HEK293T (cell line): ENCODE results near the gene ABR.

Experiments
- CTCF ChIA-PET: fragments of 350-600 bp; formaldehyde crosslinking; extraction: SDS; loops from one replicate; lab custom pipeline; 2021; ENCODE audit warnings: antibody characterized with exemption, inconsistent platforms; lab: Yijun Ruan, JAX
- POLR2A ChIA-PET: fragments of 350-600 bp; formaldehyde crosslinking; extraction: SDS; loops from one replicate; lab custom pipeline; 2020; ENCODE audit warnings: antibody characterized with exemption, inconsistent platforms; lab: Yijun Ruan, JAX
- DNase-seq: peaks from one replicate; pipeline ENCODE4 v3.0.0; 2012; ENCODE audit warnings: mixed read lengths; ENCODE audit errors: extremely low spot score
- ARNT ChIP-seq: fragments of 450-650 bp; IDR thresholded peaks from 2 replicates; pipeline ENCODE4 v1.6.1; 2017; ENCODE audit warnings: mild to moderate bottlenecking
- BHLHE40 ChIP-seq: fragments of 450-650 bp; IDR thresholded peaks from 2 replicates; pipeline ENCODE4 v1.6.1; 2016; ENCODE audit warnings: mild to moderate bottlenecking, moderate library complexity, borderline replicate concordance
- CTBP1 ChIP-seq: fragments of 450-650 bp; IDR thresholded peaks from 2 replicates; pipeline ENCODE4 v1.6.1; 2016; ENCODE audit warnings: borderline replicate concordance
- ELF4 ChIP-seq: fragments of 450-650 bp; IDR thresholded peaks from 2 replicates; pipeline ENCODE4 v1.6.1; 2017; ENCODE audit warnings: antibody characterized with exemption
- FOXA1 ChIP-seq: fragments of 450-650 bp; IDR thresholded peaks from 2 replicates; pipeline ENCODE4 v1.6.1; 2016; ENCODE audit warnings: mild to moderate bottlenecking
- FOXK2 ChIP-seq: fragments of 450-650 bp; IDR thresholded peaks from 2 replicates; pipeline ENCODE4 v1.6.1; 2016; ENCODE audit warnings: mild to moderate bottlenecking
- FOXM1 ChIP-seq: fragments of 450-650 bp; IDR thresholded peaks from 2 replicates; pipeline ENCODE4 v1.6.1; 2017; ENCODE audit warnings: mild to moderate bottlenecking, borderline replicate concordance
- HDGF ChIP-seq: fragments of 450-650 bp; IDR thresholded peaks from 2 replicates; pipeline ENCODE4 v1.6.1; 2017; ENCODE audit warnings: antibody characterized with exemption, borderline replicate concordance
- L3MBTL2 ChIP-seq: fragments of 450-650 bp; conservative IDR thresholded peaks from 2 replicates; pipeline ENCODE4 v1.6.1; 2016; ENCODE audit warnings: mild to moderate bottlenecking
- LEF1 ChIP-seq: fragments of 450-650 bp; IDR thresholded peaks from 2 replicates; pipeline ENCODE4 v1.6.1; 2017; ENCODE audit warnings: mild to moderate bottlenecking, borderline replicate concordance
- NFRKB ChIP-seq: fragments of 450-650 bp; IDR thresholded peaks from 2 replicates; pipeline ENCODE4 v1.6.1; 2016; ENCODE audit warnings: mild to moderate bottlenecking, moderate library complexity
- PKNOX1 ChIP-seq: fragments of 450-650 bp; IDR thresholded peaks from 2 replicates; pipeline ENCODE4 v1.6.1; 2016
- SP1 ChIP-seq: fragments of 450-650 bp; IDR thresholded peaks from 2 replicates; pipeline ENCODE4 v1.6.1; 2017
- SUZ12 ChIP-seq: fragments of 450-650 bp; IDR thresholded peaks from 2 replicates; pipeline ENCODE4 v1.6.1; 2016; ENCODE audit warnings: mild to moderate bottlenecking
- TARDBP ChIP-seq: fragments of 450-650 bp; IDR thresholded peaks from 2 replicates; pipeline ENCODE4 v1.6.1; 2016
- ZNF384 ChIP-seq: fragments of 450-650 bp; IDR thresholded peaks from 2 replicates; pipeline ENCODE4 v1.6.1; 2016

The ABR gene

GRCh38 chr17:1055231-1055630, 124.5 kb downstream of the ABR start:
- no peak for TF ChIP-seq FOXA1
- TF ChIP-seq CTBP1, result no peak
- TF ChIP-seq LEF1, result no peak
- no peak for TF ChIP-seq FOXM1
- no peak for TF ChIP-seq HDGF
- TF ChIP-seq PKNOX1, result no peak
- CTCF ChIA-PET, result interaction anchor here (0.6 to 2.0 kb wide), 5 partner anchors 11 to 316 kb away, joined by 3 to 8 read pairs (median 3); no protein-coding TSS in a partner anchor
- POLR2A ChIA-PET, result interaction anchor here (1.4 kb wide), 1 partner anchor 74 kb away, joined by 4 read pairs; no protein-coding TSS in a partner anchor
- DNase-seq, result no peak

GRCh38 chr17:1054656-1055055, 125.1 kb downstream of the ABR start:
- DNase-seq, result no peak
- CTCF ChIA-PET, result no interaction called here
- POLR2A ChIA-PET, result no interaction called here
- no peak for TF ChIP-seq L3MBTL2

- ChIA-PET POLR2A (no interaction called here), CTCF (no interaction called here)
- TF ChIP-seq SUZ12 (no peak), FOXM1 (no peak), ARNT (no peak), TARDBP (no peak), FOXA1 (no peak), ZNF384 (no peak), L3MBTL2 (no peak), CTBP1 (no peak), LEF1 (no peak), SP1 (no peak), PKNOX1 (no peak), ELF4 (no peak), FOXK2 (no peak), BHLHE40 (no peak)
- DNase-seq, result no peak
Observed at GRCh38 chr17:1053661-1054360, 126.0 kb downstream of the ABR start.

GRCh38 chr17:1050996-1051925, 128.5 kb downstream of the ABR start:
- DNase-seq, result no peak
- POLR2A ChIA-PET, result no interaction called here
- TF ChIP-seq ARNT, result no peak
- no peak for TF ChIP-seq FOXA1
- TF ChIP-seq PKNOX1, result no peak
- TF ChIP-seq LEF1, result no peak
- no peak for TF ChIP-seq BHLHE40
- TF ChIP-seq HDGF, result no peak
- TF ChIP-seq ELF4, result no peak
- no peak for TF ChIP-seq SUZ12
- no peak for TF ChIP-seq TARDBP
- TF ChIP-seq FOXM1, result no peak
- no peak for TF ChIP-seq ZNF384
- no peak for TF ChIP-seq CTBP1
- TF ChIP-seq NFRKB, result no peak
- CTCF ChIA-PET, result no interaction called here

GRCh38 chr17:1050246-1050995, 129.4 kb downstream of the ABR start:
- no peak for DNase-seq
- ChIA-PET POLR2A (interaction anchor here (0.6 kb wide), 1 partner anchor 1736 kb away, joined by 3 read pairs; no protein-coding TSS in a partner anchor), CTCF (interaction anchor here (1.0 kb wide), 1 partner anchor 8 kb away, joined by 4 read pairs; no protein-coding TSS in a partner anchor)
- TF ChIP-seq LEF1, result no peak
- TF ChIP-seq NFRKB, result no peak
- no peak for TF ChIP-seq SUZ12
- no peak for TF ChIP-seq L3MBTL2
- TF ChIP-seq ZNF384, result no peak
- TF ChIP-seq ELF4, result no peak
- TF ChIP-seq BHLHE40, result no peak
- TF ChIP-seq CTBP1, result no peak
- no peak for TF ChIP-seq HDGF
- TF ChIP-seq ARNT, result no peak
- no peak for TF ChIP-seq FOXK2
